Medulla oblongata (tissue), 1 donor: ENCODE measurements around the gene HIPK2.

ENCODE experiments used
- DNase-seq: peaks from one replicate; pipeline ENCODE4 v3.0.0-alpha.2; 2015; ENCODE audit errors: extremely low spot score

Gene HIPK2

DNA sequence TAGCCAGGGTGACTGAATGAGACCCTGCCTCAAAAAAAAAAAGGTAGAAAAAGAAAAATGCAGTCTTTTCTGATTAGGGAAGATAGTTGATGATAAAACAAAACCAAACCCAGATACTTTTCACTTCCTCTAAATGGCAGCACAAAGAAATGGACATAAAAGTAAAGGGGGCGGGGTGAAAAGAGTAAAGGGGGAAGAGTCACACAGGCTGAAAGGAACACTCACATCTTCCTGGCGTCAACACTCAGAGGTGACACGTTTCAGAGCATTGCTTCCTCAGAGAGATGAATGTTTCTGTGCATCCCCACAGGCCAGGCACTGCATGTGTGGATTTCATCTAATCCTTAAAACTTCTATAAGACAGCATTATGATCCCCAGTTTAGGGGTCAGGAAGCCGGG is 81.2 kb downstream of the HIPK2 start:
- DNase-seq: no peak

- no peak for DNase-seq
These were observed 82.2 kb downstream of the HIPK2 start for GRCh38 chr7:139695588-139695987.

- DNase-seq: no peak
These were observed 82.7 kb downstream of the HIPK2 start for GRCh38 chr7:139695051-139695450.

GRCh38 chr7:139694389-139694676 is 83.5 kb downstream of the HIPK2 start:
- DNase-seq: no peak

GRCh38 chr7:139693651-139694388 is 84.0 kb downstream of the HIPK2 start:
- DNase-seq: no peak

GRCh38 chr7:139692723-139693122 is 85.1 kb downstream of the HIPK2 start:
- no peak for DNase-seq

DNA sequence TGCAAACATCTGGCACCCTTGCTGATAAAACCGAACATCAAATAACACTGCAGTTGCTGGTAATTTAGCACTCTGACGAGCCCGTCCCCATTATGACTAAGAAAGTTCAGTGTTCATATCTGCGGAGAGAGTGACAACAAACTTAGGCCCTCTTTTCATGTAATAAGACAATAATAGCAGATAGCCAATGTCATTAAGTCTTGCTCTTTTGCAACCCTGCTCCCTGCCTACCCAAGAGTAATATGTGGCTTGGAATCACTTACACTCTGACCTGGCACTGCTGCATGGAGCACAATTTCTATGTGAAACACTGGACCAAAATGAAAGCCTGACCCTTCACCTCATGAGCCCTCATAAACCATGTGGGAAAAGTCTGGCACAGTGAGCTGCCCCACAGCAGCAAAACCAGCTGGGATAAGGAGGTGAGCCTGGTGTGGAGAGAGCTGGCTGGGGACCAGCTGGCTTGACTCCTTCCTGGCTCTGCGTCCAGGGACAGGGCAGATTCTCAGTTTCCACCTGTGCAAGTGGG is 86.5 kb downstream of the HIPK2 start:
- DNase-seq: no peak

- no peak for DNase-seq
These were observed 89.7 kb downstream of the HIPK2 start for GRCh38 chr7:139687980-139688632.

- no peak for DNase-seq
These were observed 90.4 kb downstream of the HIPK2 start for GRCh38 chr7:139687211-139687954.

DNA sequence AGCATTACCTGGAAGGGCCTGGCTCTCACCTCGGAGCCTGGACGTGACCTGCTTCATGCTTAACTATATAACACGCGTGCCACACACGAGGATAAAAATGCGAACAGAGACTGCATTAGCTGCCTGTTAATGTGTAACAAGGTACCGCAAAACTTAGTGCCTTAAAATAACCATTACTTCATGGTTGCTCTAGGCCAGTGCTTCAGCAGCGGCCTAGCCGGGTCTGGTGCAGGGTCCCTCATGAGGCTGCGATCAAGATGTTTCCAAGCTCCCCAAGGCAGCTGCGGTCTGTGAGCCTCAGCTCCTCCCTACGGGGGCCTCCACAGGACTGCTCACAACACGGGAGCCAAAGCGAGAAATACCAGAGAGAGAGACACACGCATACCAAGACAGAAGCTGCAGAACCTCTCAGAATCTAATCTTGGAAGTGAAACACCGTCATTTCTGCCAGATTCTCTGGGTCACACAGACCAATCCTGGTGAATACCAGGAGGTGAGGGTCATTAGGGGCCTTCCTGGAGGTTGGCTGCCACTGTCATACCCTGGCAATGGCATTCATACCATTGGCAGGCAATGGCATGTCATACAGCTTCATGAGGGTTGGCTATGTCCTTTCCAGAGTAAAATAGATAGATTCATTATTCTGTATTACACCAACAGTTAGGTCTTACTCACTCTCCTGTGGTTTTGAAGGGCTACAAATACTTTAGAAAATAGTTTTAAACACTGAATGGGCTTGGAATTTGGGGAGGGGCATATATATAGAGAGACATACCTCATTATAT is 94.5 kb downstream of the HIPK2 start:
- DNase-seq: no peak

DNA sequence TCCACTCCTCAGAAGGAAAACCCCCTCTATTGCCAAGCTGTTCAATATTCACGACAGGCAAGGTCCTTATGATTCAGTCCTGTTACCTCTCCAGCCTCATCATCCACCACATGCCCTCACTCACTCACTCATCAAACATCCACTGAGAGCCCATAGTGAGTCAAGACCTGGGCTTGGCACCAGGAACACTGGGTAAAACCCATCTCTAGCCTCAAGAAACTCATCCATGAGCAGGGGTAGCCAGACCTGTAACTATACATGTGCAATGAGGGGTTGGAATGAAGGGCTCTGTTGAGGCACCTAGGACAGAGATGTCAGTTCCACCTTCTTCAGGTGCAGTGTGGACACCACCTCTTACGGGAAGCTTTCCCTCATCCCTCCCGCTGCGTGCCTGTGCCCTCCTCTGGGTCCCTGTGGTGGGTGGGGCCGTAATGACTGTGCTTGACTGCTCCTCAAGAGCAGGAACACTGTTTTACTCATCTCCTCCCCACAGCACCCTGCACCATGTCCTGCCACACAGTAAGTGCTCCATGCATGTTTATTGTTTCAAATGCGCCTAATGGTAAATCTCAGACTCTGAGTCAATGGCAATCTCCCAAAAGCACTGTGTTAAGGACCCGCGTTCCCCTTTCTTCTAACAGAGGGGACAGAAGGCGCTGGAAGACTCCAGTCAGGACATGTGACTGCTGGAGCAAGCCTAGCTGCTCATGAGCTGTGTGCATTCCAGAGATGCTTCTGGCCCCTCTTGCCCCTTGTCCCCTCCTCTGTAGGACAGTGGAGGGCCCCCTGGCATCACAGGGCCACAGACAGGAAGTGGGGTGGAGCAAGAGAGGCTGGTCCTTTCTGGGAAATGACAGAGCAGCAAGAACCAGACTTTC is 95.4 kb downstream of the HIPK2 start:
- DNase-seq: no peak

DNA sequence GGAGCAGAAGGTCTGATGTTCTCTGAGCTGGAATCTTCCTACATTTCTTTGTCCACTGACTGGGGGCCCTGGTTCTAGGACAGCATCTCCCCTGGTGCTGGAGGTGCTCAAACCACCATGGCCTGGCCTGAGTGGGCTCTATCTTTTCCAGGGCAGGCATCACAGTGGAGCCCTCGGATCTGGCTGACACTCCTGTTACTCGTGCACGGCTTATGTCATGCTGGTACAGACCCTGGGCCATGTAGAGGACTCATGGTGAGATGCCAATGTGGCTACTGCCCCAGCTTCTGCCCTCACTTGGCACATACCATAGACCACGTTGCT is 96.0 kb downstream of the HIPK2 start:
- no peak for DNase-seq

DNA sequence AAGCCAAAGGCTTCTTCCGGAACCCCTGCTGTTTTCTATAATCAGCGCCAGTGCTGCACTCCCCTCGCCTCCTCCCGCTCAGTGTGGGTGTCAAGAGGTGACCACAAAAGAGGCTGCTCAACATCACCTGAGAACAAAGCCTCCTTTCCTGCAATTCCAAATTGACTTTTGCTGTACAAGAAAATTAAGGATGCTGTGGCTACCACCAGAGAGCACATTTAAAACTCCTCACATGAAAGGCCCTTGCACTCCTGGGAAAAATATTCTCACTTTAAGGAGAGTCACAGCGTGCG is 96.4 kb downstream of the HIPK2 start:
- DNase-seq: no peak

DNA sequence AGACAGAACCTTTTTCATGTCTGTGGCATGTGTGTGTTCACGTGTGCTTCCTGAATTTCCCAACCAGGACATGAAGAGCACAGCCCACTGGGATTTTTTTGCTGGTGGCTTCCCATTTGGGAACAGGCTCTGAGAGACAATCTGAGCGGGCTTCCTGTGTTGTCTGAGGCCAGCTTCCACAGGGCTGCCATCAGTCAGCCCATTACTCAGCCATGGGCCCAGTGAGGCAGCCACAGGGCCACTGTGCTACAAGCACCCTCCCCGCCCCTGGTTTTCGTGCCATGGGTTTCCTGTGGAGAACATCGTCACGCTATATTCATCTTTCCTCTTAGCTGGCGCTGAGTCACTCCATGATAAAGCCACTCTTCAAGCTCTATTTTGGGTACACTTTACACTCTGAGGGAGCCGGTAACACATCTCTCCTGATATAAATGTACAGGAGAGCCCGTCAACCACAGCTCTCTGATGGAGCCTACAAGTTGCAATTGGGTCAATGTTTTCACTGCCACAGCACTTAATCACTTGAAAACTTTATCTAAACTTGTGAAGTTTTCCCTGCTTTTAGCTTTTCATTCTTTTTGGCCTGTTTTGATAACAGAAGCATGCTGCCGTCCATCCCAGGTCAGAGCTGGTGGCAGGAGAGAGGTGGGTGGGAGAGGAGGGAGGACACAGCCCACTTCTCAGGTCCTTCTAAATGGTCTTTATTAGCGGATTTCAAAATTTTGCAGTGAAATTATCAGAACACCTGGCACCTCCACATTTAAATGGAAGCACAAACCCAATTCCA is 96.9 kb downstream of the HIPK2 start:
- no peak for DNase-seq

DNA sequence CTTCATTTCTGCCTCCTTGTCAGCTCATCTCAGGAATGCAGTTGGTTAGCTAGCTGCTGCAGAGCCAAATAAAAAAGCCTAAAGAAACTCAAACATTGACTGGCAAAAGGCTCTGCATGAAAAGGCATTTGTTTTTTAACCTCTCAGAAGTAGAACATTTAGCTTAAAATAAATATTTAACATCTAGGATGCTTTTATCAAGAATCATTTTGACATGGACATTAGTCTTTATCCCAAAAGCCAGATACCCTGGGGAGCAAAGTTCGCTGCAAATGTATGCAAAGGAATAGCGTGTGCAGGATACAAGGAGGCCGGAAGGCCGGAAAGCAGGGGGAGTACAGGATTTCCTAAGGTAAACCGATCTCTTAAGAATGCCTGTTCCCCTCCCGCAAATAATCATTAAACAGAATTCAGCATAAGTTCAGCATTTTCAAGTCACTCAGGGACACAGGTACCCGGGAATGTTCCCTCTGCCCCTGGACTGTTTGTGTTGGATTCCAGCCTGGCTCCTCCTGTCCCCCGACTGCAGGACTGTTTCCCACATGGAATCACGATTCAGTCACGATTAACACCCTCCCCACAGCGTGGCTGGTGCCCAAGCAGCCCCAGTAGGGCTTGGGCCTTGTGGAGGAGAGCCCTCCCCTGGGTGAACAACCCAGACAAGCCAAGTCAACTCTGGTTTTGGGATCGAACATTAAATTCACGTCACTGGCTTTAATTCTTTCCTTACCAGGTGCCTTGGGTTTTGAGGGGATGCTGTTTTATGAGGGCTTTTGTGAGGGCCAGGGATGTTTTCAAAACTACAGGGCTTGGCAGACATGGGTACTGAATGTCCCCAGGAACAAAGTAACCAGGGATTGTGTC is 97.8 kb downstream of the HIPK2 start:
- peak; percentile 48 for DNase-seq

GRCh38 chr7:139676390-139676789 is 101.4 kb downstream of the HIPK2 start:
- no peak for DNase-seq

GRCh38 chr7:139675127-139676125 is 102.4 kb downstream of the HIPK2 start:
- DNase-seq: no peak

GRCh38 chr7:139674752-139675126 is 103.1 kb downstream of the HIPK2 start:
- DNase-seq: no peak
